Measurements from ENCODE around the gene ANKRD6.

The ANKRD6 gene

GRCh38 chr6:89574910-89575561, 142.1 kb downstream of the ANKRD6 start:
- Mint-ChIP-seq H3K4me1 (peaks cover 9% of the 10 kb centered on the region), H3K9me3 (peaks cover 7% of the 10 kb centered on the region), H3K27me3 (no peaks in the 10 kb centered on the region), H3K36me3 (peaks cover 32% of the 10 kb centered on the region), H3K4me3 (no peak overlapping the region), H3K27ac (no peak overlapping the region)
- ATAC-seq, result no peak

GRCh38 chr6:89575562-89575960, 142.6 kb downstream of the ANKRD6 start:
- no peak for ATAC-seq
- Mint-ChIP-seq H3K4me1 (peaks cover 9% of the 10 kb centered on the region), H3K36me3 (peaks cover 32% of the 10 kb centered on the region), H3K27me3 (no peaks in the 10 kb centered on the region), H3K9me3 (peaks cover 4% of the 10 kb centered on the region), H3K4me3 (no peak overlapping the region), H3K27ac (no peak overlapping the region)

- Mint-ChIP-seq H3K27me3 (no peaks in the 10 kb centered on the region), H3K9me3 (no peaks in the 10 kb centered on the region), H3K27ac (no peak overlapping the region), H3K36me3 (peaks cover 5% of the 10 kb centered on the region), H3K4me3 (no peak overlapping the region), H3K4me1 (no peaks in the 10 kb centered on the region)
- no peak for ATAC-seq
Measured at GRCh38 chr6:89580997-89581666, 148.2 kb downstream of the ANKRD6 start.

GRCh38 chr6:89581689-89582088, 148.7 kb downstream of the ANKRD6 start:
- ATAC-seq, result no peak
- Mint-ChIP-seq H3K4me1 (no peaks in the 10 kb centered on the region), H3K36me3 (peaks cover 5% of the 10 kb centered on the region), H3K27me3 (no peaks in the 10 kb centered on the region), H3K4me3 (no peak overlapping the region), H3K9me3 (no peaks in the 10 kb centered on the region), H3K27ac (no peak overlapping the region)

GRCh38 chr6:89582669-89583325, 149.8 kb downstream of the ANKRD6 start:
- Mint-ChIP-seq H3K9me3 (no peaks in the 10 kb centered on the region), H3K27me3 (no peaks in the 10 kb centered on the region), H3K27ac (no peak overlapping the region), H3K4me3 (no peak overlapping the region), H3K4me1 (no peaks in the 10 kb centered on the region), H3K36me3 (peaks cover 5% of the 10 kb centered on the region)
- ATAC-seq, result peak; percentile 53

- Mint-ChIP-seq H3K4me1 (no peaks in the 10 kb centered on the region), H3K27me3 (no peaks in the 10 kb centered on the region), H3K9me3 (no peaks in the 10 kb centered on the region), H3K36me3 (peaks cover 5% of the 10 kb centered on the region), H3K4me3 (no peak overlapping the region), H3K27ac (no peak overlapping the region)
- ATAC-seq, result no peak
Measured at GRCh38 chr6:89583559-89583958, 150.6 kb downstream of the ANKRD6 start.

GRCh38 chr6:89584539-89584938, 151.6 kb downstream of the ANKRD6 start:
- no peak for ATAC-seq
- no peaks in the 10 kb centered on the region for H3K27me3 Mint-ChIP-seq
- no peaks in the 10 kb centered on the region for H3K9me3 Mint-ChIP-seq
- H3K36me3 Mint-ChIP-seq, result peaks cover 4% of the 10 kb centered on the region
- no peak overlapping the region for H3K27ac Mint-ChIP-seq
- H3K4me1 Mint-ChIP-seq, result no peaks in the 10 kb centered on the region
- no peak overlapping the region for H3K4me3 Mint-ChIP-seq

GRCh38 chr6:89585154-89585553, 152.2 kb downstream of the ANKRD6 start:
- no peaks in the 10 kb centered on the region for H3K9me3 Mint-ChIP-seq
- H3K27ac Mint-ChIP-seq, result no peak overlapping the region
- no peak for ATAC-seq
- no peak overlapping the region for H3K4me3 Mint-ChIP-seq
- H3K27me3 Mint-ChIP-seq, result no peaks in the 10 kb centered on the region
- no peaks in the 10 kb centered on the region for H3K4me1 Mint-ChIP-seq
- H3K36me3 Mint-ChIP-seq, result no peaks in the 10 kb centered on the region

- H3K4me1 Mint-ChIP-seq, result no peaks in the 10 kb centered on the region
- no peak for ATAC-seq
- no peaks in the 10 kb centered on the region for H3K27me3 Mint-ChIP-seq
- H3K4me3 Mint-ChIP-seq, result no peak overlapping the region
- no peaks in the 10 kb centered on the region for H3K9me3 Mint-ChIP-seq
- no peaks in the 10 kb centered on the region for H3K36me3 Mint-ChIP-seq
- no peak overlapping the region for H3K27ac Mint-ChIP-seq
Measured at GRCh38 chr6:89589297-89590025, 156.5 kb downstream of the ANKRD6 start.

- ATAC-seq, result no peak
- peaks cover under 1% of the 10 kb centered on the region for H3K4me1 Mint-ChIP-seq
- H3K9me3 Mint-ChIP-seq, result no peaks in the 10 kb centered on the region
- H3K27me3 Mint-ChIP-seq, result no peaks in the 10 kb centered on the region
- no peaks in the 10 kb centered on the region for H3K36me3 Mint-ChIP-seq
- no peak overlapping the region for H3K4me3 Mint-ChIP-seq
- no peak overlapping the region for H3K27ac Mint-ChIP-seq
Measured at GRCh38 chr6:89590133-89590532, 157.2 kb downstream of the ANKRD6 start.

- ATAC-seq, result no peak
- Mint-ChIP-seq H3K27ac (no peak overlapping the region), H3K27me3 (no peaks in the 10 kb centered on the region), H3K36me3 (no peaks in the 10 kb centered on the region), H3K9me3 (no peaks in the 10 kb centered on the region), H3K4me1 (peaks cover 16% of the 10 kb centered on the region), H3K4me3 (no peak overlapping the region)
Measured at GRCh38 chr6:89591745-89592144, 158.8 kb downstream of the ANKRD6 start.

GRCh38 chr6:89596056-89596455, 163.1 kb downstream of the ANKRD6 start:
- Mint-ChIP-seq H3K4me1 (peaks cover 33% of the 10 kb centered on the region), H3K4me3 (no peak overlapping the region), H3K36me3 (peaks cover 6% of the 10 kb centered on the region), H3K27me3 (no peaks in the 10 kb centered on the region), H3K9me3 (peaks cover 3% of the 10 kb centered on the region), H3K27ac (peak overlapping the region; percentile 93)
- ATAC-seq, result peak; percentile 98

- no peak overlapping the region for H3K4me3 Mint-ChIP-seq
- peaks cover 3% of the 10 kb centered on the region for H3K9me3 Mint-ChIP-seq
- no peak for ATAC-seq
- H3K4me1 Mint-ChIP-seq, result peaks cover 33% of the 10 kb centered on the region
- H3K27ac Mint-ChIP-seq, result peak overlapping the region; percentile 93
- no peaks in the 10 kb centered on the region for H3K27me3 Mint-ChIP-seq
- H3K36me3 Mint-ChIP-seq, result peaks cover 6% of the 10 kb centered on the region
Measured at GRCh38 chr6:89596484-89596883, 163.5 kb downstream of the ANKRD6 start.

GRCh38 chr6:89597372-89597771, 164.4 kb downstream of the ANKRD6 start:
- Mint-ChIP-seq H3K9me3 (peaks cover 3% of the 10 kb centered on the region), H3K27me3 (no peaks in the 10 kb centered on the region), H3K27ac (peak overlapping the region; percentile 93), H3K4me3 (no peak overlapping the region), H3K36me3 (peaks cover 6% of the 10 kb centered on the region), H3K4me1 (peaks cover 33% of the 10 kb centered on the region)
- peak; percentile 42 for ATAC-seq

GRCh38 chr6:89597988-89598387, 165.0 kb downstream of the ANKRD6 start:
- H3K36me3 Mint-ChIP-seq, result peaks cover 6% of the 10 kb centered on the region
- no peak for ATAC-seq
- H3K27ac Mint-ChIP-seq, result no peak overlapping the region
- peaks cover 33% of the 10 kb centered on the region for H3K4me1 Mint-ChIP-seq
- peaks cover 3% of the 10 kb centered on the region for H3K9me3 Mint-ChIP-seq
- H3K27me3 Mint-ChIP-seq, result no peaks in the 10 kb centered on the region
- H3K4me3 Mint-ChIP-seq, result no peak overlapping the region

All from stimulated activated memory B cell treated with anti-CD40 and anti-IgM and Interleukin-4, amounts not matched to agents 10 μg/mL and 1 μg/mL and 100 μg/mL, for 72 hours (primary cell).